ENCODE measurements around the gene MLST8.
A peak's percentile ranks its signal among the peaks of the same experiment; 100 is the strongest.
"Not testable (repeated sequence)": the region's sequence is repeated elsewhere in the genome, so short reads cannot be mapped to it uniquely, and the experiment has no call there.

MLST8 gene

DNA sequence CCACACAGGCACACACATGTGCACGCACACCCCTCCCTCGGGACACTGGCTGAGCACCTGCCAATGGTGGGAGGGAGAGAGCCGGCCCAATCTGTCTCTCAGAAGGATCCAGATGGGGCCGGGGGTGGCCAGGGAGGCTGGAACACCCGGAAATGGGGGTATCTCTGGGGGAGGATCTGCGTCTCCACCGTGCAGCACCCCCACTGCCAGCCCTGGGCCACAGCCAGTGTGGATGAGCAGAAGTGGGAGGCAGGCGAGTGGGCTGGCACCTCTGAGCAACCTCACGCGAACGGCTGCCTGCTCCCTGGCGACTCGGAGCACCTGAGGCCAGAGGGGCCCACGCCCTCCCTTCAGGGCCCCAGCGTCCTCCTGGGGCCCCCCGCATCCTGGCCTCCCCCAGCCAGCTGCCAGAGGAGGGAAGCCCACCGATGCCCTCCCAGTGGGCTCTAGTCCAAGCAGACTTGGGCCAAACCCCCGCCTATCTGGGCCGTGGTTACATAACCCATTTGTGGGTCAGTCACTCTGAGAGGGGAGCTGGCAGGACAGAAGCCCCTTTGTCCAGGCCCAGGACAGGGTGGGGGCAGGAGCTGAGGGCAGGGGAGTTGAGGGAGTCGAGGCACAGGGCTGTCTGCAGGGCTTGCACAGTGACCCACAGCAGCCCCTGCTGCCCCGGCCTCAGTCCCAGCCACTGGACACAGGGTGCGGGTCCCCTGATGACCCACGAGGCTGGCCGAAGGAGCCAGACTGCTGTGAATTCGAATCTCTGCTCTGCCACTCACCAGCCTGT, 14.4 kb upstream of the MLST8 start:
- DNase-seq, result no peak

DNA sequence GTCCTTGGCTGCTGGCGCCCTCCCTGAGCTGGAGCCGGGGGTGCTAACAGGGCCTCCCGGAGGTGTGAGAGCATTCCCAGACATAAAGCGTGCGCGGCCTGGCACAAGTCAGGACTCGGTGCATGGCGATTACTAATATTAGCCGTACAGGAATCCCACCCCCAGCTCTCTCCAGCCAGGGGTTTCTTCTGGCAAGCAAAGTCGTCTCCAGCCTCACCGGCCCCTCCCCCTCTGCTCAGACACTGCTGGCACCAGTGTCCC, 13.9 kb upstream of the MLST8 start:
- no peak for DNase-seq

DNA sequence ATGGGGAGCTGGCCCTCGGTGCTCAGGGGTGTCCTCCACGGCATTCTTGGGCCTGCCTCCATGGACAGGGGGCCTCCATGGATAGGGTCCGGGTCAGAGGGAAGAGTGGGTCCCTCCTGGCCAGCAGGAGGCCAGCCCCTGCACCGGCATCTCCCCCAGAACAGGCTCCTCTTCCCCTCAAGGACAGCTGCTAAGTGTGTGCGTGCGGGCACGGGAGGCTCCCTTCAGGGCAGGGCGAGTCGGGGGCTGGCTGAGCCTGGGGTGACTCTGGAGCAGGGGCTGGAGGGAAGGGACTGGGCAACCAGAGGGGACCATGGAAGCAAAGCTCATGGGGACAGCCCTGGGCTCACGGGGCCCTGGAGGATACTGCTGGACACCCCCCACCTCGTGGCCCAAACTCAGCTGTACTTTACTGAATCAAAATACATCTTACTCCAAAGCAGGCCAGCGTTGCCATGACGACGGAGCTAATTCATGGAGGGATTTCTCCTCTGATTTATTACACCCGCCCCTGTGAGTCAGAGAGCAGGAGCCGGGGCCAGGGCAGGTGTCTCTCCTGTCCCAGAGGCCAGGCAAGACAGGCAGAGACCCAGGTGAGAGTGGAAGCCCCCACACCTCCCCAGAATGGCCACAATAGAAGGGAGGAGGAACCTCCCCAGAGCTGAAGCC, 11.0 kb upstream of the MLST8 start:
- DNase-seq, result no peak

DNA sequence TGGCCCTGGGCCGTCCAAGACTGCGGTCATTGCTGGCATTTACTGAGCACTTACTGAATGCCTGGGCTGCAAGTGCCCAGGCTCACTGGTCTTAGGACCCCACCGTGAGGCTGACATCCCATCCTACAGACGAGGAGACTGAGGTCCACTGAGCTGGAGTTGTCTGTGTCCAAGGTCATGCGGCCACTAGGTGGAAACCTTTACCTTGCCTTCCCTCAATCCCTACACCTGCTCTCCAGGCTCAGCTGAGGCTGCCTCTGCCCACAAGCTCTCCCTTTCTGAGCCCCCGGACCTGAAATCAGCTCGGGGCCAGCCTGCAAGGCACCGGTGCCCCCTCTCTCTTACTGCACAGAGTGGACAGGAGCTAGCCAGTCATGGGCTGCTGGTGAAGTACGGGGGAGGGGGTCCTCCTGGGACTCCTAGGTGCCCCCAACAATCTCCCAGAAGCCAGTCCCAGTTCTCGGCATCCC, 10.4 kb upstream of the MLST8 start:
- DNase-seq, result no peak

DNA sequence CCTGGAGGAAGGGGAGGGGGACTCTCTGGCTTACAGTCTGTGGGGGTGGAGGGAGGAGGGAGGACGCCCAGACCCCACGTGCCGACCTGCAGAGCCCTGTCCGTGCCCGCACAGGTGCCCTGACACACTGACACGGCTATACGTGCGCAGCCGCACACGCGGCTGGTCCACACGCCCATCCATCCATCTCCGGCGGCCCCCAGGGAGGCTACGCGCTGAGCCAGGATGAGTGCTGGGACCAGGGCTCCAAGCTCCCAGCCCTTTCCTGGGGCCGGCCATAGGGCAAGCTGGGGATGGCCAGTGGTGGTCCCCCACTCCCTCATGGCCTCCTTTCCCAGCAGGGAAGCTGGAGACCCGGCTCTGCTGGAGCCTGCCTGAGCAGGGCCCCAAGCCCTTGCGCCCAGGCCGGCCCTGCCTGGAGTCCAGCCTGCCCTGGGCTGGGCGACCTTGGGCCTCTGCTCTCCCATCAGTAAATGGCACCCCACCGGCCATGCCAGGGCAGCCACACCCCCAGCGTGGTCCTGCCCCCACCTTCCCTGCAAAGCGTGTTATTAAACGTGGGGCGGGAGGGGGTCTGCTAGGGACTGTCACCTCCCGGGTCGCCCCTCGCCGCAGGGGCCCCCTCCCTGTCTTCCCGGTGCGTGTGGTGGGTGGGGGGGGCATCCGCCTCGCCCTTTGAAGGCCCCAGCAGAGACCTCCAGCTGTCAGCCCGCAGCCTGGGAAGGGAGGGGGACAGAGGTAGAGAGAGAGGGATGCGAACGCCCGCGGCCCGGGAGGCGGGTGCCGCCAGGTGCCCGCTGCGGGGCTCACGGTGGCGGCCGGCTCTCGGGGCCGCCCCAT, 9.7 kb upstream of the MLST8 start:
- no peak for DNase-seq

DNA sequence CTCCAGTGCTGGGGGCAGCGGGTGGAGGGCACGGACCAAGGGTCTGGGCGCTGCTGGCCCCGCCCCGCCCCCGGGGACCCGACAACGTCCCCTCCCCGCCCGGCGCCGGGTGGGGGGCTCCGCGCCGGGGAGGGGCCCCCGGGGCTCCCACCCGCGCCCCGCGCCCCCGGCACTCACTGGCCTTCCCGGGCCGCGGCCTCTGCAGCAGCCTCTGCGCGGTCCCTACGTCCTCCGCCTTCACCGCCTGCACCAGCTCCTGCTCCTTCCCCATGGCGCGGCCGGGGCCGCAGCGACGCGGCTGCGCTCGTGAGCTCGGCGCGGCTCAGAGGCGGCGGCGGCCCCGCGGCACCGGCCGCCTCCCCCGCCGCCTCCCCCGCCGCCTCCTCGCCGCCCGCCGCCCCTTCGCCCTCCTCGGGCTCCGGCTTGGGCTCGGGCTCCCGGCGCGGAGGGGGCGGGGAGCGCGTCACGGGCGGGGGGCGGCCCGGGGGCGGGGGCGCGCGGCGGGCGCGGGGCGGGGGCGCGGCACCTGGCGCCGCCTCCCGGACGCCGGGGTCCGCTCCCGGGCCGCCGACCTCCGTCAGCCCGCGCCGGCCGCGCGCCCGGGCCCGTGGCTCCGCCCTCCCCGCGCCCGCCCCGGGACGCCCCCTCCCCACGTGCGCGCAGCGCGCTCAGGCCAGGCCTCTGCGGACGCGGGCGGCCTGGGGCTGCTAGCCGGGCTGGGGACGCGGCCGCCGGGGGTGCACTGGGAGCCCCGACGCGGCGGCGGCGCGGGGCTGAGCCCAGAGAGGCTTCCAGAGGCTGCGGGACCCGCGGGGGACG, 8.9 kb upstream of the MLST8 start, which contains the start of gene CASKIN1:
Gene CASKIN1, minus strand, starts transcription at position 444 of the 819 bp plus-strand sequence. Its CDS starts 173 bp downstream, at position 271.
- peak in 1 of 2 donors; percentile 22 for DNase-seq

DNA sequence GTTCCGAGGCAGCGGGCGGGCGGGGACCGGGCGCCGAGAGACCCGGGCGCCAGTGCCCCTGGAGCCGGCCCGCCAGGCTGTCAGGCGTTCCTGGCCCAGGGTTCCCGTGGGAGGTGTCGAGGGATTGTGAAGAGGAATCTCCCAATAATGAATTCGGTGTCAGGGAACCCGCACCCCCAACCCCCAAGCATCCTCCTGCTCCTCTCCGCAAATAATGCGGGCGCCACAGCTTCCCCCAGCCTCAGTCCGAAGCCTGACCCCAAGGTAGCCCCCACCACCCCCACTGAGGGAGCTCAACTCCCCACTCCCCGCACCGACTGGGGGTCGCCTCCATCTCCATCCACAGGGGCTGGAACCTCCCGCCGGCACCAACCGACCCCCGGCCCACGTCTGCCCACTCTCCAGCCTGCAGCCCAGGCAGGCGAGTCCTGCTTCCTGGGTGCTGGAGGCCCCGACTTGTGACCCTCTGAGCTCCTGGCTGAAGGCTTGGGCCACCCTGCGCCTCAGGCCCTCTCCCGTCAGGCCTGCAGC, 8.2 kb upstream of the MLST8 start:
- no peak for DNase-seq

DNA sequence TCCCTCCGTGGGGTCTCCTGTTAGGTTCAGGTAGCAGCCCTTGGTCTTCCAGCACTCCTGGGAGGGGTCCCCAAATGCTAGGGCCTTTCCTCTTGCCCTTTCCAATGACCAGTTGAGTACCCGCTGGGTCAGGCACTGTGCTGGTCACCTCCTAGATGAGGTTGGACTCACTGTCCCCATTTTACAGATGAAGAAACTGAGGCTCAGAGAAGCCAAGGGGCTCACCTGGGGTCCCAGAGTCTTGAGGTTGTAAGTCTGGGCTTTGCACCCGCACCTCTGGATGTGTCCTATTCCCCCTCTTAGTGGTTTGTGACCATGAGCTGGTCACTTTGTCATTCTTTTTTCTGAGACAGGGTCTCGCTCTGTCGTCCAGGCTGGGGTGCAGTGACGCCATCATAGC, 7.5 kb upstream of the MLST8 start:
- no peak for DNase-seq

DNA sequence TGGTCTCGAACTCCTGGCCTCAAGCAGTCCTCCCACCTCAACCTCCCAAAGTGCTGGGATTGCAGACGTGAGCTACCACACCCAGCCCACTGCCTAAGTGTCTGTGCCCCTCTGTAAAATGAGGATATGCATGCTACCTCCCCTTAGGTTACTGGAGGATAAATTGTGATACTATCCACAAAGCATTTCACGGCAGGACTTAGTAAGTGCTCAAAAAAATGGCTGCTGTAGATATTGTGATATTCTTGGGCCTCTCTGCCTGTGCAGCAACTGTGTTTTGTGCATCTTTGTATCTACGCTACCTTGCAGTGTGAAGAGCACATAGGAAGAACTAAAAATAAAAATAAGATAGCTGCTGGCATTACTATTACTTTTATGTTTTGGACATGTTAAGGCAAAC, 7.0 kb upstream of the MLST8 start:
- DNase-seq, result no peak

DNA sequence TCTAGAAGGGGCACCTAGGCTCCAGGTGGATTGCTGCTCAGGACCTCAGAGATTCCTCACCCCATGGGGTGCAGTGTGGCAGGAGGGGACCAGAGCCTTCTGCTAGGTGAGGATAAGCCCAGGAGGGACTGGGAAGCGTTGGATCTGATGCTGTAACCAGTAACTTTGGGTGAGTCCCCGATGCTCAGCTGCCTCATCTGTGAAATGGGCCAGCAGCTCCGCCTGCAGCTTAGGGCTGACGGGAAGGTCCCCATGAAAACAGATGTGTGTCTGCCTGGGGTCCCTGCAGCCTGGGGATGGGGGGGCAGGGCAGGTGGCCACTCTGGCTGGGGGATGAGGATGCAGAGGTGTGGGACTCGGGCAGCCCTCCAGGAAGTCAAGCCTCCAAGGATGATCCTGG, 6.2 kb upstream of the MLST8 start:
- DNase-seq, result no peak

DNA sequence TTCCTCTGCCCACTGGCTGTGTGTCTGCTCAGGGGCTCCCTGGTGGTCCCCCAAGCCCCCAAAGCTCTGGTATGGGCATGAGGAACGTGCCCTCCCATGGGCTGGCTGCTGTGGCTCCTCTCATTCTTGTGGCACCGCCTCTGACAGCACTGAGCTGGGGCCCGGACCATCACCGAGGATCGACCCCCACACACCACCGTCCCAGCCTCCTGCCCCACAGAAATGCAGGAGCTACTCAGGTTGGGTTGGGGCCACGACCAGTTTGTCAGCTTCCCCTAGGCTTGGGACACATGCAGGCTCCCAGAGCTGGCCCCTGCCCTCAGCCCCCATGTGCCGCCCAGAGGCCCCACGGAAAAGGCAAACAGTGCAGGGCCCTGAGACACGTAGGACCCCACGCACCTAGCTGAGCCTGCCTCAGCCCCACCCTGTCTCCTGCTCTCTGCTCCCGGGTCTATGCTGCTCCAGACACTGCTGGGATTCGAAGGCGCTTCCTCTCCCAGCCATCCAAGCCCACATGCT, 5.6 kb upstream of the MLST8 start:
- DNase-seq, result no peak

DNA sequence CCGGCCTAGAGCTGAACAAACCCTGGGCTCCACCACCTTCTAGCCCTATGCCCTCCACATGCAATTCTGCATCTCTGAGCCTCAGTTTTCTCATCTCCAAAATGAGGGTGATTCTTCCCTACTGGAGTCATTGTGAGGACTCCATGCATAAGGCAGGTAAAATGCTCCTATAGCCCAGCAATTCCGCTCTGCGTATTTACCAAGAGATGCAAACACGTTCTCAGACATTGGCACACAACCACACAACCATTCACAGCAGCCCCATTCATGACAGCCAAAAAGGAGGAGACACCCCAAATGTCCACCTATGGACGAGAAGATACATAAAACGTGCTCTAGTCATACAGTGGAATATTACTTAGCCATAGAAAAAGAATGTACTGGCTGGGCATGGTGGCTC, 4.9 kb upstream of the MLST8 start:
- no peak for DNase-seq

DNA sequence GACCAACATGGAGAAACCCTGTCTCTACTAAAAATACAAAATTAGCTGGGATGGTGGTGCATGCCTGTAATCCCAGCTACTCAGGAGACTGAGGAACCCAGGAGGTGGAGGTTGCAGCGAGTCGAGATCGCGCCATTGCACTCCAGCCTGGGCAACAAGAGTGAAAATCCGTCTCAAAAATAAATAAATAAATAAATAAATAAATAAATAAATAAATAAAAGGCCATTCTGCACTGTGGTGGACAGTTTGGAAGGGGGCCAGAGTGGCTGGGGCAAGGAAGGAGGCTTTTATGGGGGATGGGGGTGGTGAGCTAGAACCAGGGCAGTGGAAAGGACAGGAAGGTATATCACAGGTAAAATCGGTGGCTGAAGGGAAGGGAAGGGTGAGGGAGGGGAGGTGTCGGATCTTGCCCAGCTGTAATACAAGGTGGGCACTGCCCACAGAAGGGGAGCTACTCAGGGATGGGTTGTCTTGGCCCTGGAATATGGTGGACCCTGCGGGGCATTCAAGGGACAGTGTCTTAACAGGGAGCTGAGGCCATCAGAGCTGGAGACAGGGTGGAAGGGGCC, 2.0 kb upstream of the MLST8 start:
- DNase-seq, result not testable (repeated sequence)

DNA sequence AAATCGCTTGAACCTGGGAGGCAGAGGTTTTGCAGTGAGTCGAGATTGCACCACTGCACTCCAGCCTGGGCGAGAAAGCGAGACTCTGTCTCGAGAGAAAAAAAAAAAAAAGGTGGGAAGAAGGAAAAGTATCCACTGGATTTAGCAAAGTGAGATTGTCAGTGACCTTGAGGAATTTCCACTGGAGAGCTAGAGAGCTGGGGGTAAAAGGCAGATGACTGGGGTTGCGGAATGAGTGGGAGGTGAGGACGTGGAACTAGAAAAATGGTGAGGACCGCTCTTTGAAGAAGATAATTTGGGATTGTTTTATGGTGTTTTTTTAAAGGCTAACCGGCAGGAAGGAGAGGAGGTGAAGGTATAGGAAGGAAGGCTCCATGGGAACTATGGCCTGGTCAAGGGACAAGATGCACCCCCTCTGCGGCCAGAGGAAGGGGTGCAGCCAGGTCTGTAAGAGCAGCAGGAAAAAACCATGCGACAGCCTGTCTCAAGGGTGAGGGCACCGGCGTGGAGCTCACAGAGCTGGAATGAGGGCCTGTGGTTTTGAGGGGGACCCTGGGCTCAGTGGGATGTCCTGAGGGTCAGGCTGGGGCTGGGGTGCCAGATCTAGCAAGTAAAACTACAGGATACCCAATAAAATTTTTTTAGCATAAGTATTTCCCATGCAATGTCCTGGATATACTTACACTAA, 694 bp upstream of the MLST8 start:
- DNase-seq, result peak; percentile 19 to 55

DNA sequence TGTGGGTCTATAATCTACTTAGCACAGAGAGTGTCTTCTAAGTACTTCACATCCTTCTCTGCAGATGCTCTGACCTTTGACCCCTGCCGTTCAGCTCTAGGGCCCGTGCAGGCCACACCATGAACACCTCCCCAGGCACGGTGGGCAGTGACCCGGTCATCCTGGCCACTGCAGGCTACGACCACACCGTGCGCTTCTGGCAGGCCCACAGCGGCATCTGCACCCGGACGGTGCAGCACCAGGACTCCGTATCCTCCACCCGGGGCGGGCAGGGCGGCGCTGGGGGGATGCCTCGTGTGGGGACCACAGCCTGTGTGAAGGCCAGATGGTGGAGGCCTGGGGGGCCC, 686 bp downstream of the MLST8 start:
- no peak for DNase-seq

DNA sequence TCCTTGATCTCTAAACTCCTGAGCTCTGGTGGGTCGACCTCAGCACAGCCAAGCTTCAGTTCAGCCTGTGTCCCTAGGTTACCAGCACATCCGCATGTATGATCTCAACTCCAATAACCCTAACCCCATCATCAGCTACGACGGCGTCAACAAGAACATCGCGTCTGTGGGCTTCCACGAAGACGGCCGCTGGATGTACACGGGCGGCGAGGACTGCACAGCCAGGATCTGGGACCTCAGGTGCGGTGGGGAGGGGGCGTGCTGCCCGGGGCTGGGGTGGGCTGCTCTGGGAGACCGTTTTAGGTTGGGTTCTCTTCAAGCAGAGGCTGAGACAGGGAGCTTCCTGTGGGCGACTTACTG, 1.1 kb downstream of the MLST8 start:
- no peak for DNase-seq

DNA sequence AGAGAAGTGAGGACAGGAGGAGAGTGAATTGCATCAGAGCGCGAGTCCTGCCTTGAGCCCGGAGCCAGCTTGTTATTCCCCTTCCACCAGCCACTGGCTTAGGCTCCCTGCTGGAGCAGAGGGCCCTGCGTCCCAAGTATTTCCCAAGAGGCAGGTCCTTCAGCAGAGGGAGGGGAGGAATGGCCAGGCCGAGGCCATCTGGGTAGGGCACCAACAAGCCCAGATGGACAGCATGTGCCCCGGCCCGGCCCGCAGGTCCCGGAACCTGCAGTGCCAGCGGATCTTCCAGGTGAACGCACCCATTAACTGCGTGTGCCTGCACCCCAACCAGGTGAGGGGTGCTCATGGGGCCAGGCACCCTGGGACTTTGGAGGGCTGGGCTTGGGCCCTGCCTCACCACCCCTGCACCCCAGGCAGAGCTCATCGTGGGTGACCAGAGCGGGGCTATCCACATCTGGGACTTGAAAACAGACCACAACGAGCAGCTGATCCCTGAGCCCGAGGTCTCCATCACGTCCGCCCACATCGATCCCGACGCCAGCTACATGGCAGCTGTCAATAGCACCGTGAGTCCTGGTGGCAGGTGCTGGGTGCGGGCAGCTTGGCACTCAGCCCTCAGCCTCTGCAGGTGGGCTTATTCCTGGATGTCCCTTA, 1.7 kb downstream of the MLST8 start:
- peak; percentile 37 to 57 for DNase-seq

DNA sequence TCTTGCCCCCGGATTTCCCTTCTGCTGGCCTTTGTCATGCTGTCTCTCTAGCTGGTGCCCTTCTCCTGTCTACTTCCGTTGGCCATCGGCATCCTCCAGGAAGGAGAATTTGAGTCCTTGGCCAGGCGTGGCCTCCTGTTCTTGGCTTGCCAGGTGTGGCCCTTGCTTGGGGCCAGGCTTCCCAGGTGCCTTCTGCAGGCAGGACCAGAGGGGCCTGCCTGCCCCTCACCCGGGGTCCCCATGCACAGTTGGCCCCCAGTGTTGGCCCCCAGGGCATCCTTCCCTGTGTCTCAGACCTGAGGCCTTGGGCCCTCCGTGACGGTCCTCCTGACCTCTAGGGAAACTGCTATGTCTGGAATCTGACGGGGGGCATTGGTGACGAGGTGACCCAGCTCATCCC, 2.6 kb downstream of the MLST8 start:
- DNase-seq, result no peak

DNA sequence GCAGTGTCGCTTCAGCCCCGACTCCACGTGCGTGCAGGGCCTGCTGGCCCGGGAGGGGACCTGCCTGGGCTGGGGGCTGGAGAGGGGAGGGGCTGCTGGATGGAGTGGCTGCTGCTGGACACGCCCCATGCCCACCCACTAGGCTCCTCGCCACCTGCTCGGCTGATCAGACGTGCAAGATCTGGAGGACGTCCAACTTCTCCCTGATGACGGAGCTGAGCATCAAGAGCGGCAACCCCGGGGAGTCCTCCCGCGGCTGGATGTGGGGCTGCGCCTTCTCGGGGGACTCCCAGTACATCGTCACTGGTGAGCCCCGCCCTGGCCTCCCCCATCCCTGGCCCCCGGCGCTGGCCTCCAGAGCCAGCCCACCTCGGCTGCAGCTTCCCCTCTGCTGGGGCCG, 3.1 kb downstream of the MLST8 start:
- no peak for DNase-seq

DNA sequence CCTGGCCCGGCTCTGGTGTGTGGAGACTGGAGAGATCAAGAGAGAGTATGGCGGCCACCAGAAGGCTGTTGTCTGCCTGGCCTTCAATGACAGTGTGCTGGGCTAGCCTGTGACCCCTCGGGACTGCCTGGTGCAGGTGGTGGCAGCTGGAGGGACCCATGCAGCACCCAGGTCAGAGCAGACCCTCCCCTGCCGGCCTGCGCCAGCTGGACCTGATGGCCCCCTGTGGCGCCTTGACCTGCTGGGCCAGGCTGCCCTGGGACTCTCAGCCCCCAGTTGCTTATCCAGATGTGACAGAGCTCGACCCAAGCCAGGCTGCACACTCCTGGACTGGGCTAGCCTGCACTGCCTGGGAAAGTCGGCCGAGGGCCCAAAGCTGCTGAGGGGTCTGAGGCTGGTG, 3.5 kb downstream of the MLST8 start:
- no peak for DNase-seq
